SK-N-SH (cell line): ENCODE data around the gene BHMT. TPM values are rescaled to one million over a fixed set of nuclear protein-coding genes. Genes with fewer than 3 reads are reported as not detected.

Experiments used
- CTCF ChIA-PET: fragments of 300-600, 350-600 bp; formaldehyde crosslinking; extraction: SDS; loops from one replicate; lab custom pipeline; 2021; lab: Yijun Ruan, JAX
- POLR2A ChIA-PET: fragments of 350-600 bp; sonication (Branson Sonifier 250); formaldehyde crosslinking; extraction: SDS; loops from one replicate; lab custom pipeline; 2020; ENCODE audit warnings: antibody characterized with exemption, inconsistent platforms; lab: Yijun Ruan, JAX
- DNase-seq: peaks from one replicate; pipeline ENCODE4 v3.0.0; 2012
- H2AFZ ChIP-seq: fragments of 200-600 bp; sonication (generic); 2 replicates; pipeline ENCODE4 v1.8.1; 2016; ENCODE audit warnings: antibody characterized with exemption, mild to moderate bottlenecking, low read depth
- H3F3A ChIP-seq: fragments of 200-600 bp; sonication (generic); replicated peaks from 2 replicates; pipeline ENCODE3; 2016; ENCODE audit warnings: antibody characterized with exemption, mild to moderate bottlenecking; ENCODE audit not compliant: insufficient read depth
- H3K27ac ChIP-seq, 2 experiments: fragments of 200-500 bp in 1 of 2; fragments of 200-600 bp in 1 of 2; sonication (Bioruptor generic) in 1 of 2; sonication (generic), shearing (Covaris generic) in 1 of 2; 2 replicates each; pipeline versions ENCODE4 v1.5.1 to v1.6.1; 2014 to 2016; ENCODE audit warnings: low read depth in 2 of 2, inconsistent platforms in 1 of 2, low read length in 1 of 2, mild to moderate bottlenecking in 1 of 2, mixed read lengths in 1 of 2
- H3K27me3 ChIP-seq: fragments of 200-600 bp; sonication (generic), shearing (Covaris generic); 2 replicates; pipeline ENCODE4 v1.6.1; 2016; ENCODE audit warnings: mixed run types; ENCODE audit not compliant: insufficient read depth
- H3K36me3 ChIP-seq, 2 experiments: fragments of 200-500 bp in 1 of 2; fragments of 200-600 bp in 1 of 2; sonication (Bioruptor generic) in 1 of 2; sonication (generic) in 1 of 2; replicated peaks in 1 of 2; 2 replicates each; pipeline versions ENCODE3 to v1.5.1; 2014 to 2016; ENCODE audit warnings: low read length in 1 of 2, mild to moderate bottlenecking in 1 of 2; ENCODE audit not compliant: insufficient read depth in 2 of 2, control insufficient read depth in 1 of 2
- H3K4me1 ChIP-seq, 2 experiments: fragments of 200-500 bp in 1 of 2; fragments of 200-600 bp in 1 of 2; sonication (Bioruptor generic) in 1 of 2; sonication (generic), shearing (Covaris generic) in 1 of 2; 2 replicates each; pipeline versions ENCODE4 v1.5.1 to v1.6.1; 2014 to 2016; ENCODE audit warnings: low read depth in 1 of 2, low read length in 1 of 2, mixed run types in 1 of 2; ENCODE audit not compliant: insufficient read depth in 2 of 2, control insufficient read depth in 1 of 2
- H3K4me2 ChIP-seq: fragments of 200-600 bp; sonication (generic), shearing (Covaris generic); 2 replicates; pipeline ENCODE4 v1.6.1; 2017; ENCODE audit warnings: mixed run types
- H3K4me3 ChIP-seq, 2 experiments: fragments of 200-500 bp in 1 of 2; fragments of 200-600 bp in 1 of 2; sonication (Bioruptor generic) in 1 of 2; sonication (generic), shearing (Covaris generic) in 1 of 2; 2 replicates each; pipeline versions ENCODE4 v1.5.1 to v1.8.1; 2014 to 2016; ENCODE audit warnings: low read depth in 2 of 2, inconsistent platforms in 1 of 2, low read length in 1 of 2, mild to moderate bottlenecking in 1 of 2, mixed read lengths in 1 of 2, moderate library complexity in 1 of 2
- H3K79me2 ChIP-seq: fragments of 200-600 bp; sonication (generic); 2 replicates; pipeline ENCODE4 v1.8.1; 2017; ENCODE audit warnings: mild to moderate bottlenecking; ENCODE audit not compliant: insufficient read depth
- H3K9ac ChIP-seq: fragments of 200-600 bp; sonication (generic); 2 replicates; pipeline ENCODE4 v1.6.1; 2017; ENCODE audit warnings: mixed run types
- H3K9me2 ChIP-seq: fragments of 200-600 bp; sonication (generic); 2 replicates; pipeline ENCODE4 v1.6.1; 2017; ENCODE audit warnings: mixed run types
- H3K9me3 ChIP-seq: fragments of 200-600 bp; sonication (generic); 2 replicates; pipeline ENCODE4 v1.6.1; 2017; ENCODE audit warnings: mixed run types, mild to moderate bottlenecking, moderate library complexity
- H4K20me1 ChIP-seq: fragments of 200-600 bp; sonication (generic); 2 replicates; pipeline ENCODE4 v1.6.1; 2017; ENCODE audit warnings: mild to moderate bottlenecking, mixed run types; ENCODE audit not compliant: insufficient read depth
- CHD2 ChIP-seq: fragments of 150-350 bp; IDR thresholded peaks from 2 replicates; pipeline ENCODE4 v1.6.1; 2018; ENCODE audit warnings: low read length; ENCODE audit not compliant: partially characterized antibody
- EP300 ChIP-seq, 2 experiments: IDR thresholded peaks; 2 replicates each; pipeline versions ENCODE4 v1.4.0 to v1.6.1; 2012; ENCODE audit warnings: borderline replicate concordance in 1 of 2, low read depth in 1 of 2, low read length in 1 of 2
- FOSL2 ChIP-seq: IDR thresholded peaks from 2 replicates; pipeline ENCODE4 v1.4.0; 2012; ENCODE audit warnings: low read depth, mild to moderate bottlenecking, moderate library complexity, borderline replicate concordance
- FOXJ3 ChIP-seq: sonication (generic); formaldehyde crosslinking; IDR thresholded peaks from 2 replicates; pipeline ENCODE4 v1.5.1; 2020; ENCODE audit warnings: mild to moderate bottlenecking, missing genetic modification reagents
- NFIC ChIP-seq: IDR thresholded peaks from 2 replicates; pipeline ENCODE4 v1.4.0; 2012; ENCODE audit warnings: borderline replicate concordance
- RAD21 ChIP-seq: IDR thresholded peaks from 2 replicates; pipeline ENCODE4 v1.6.1; 2012; ENCODE audit warnings: mild to moderate bottlenecking, low read length
- RCOR1 ChIP-seq: fragments of 150-350 bp; IDR thresholded peaks from 2 replicates; pipeline ENCODE4 v1.6.1; 2017; ENCODE audit warnings: antibody characterized with exemption, low read length
- RFX5 ChIP-seq: IDR thresholded peaks from 2 replicates; pipeline ENCODE4 v1.6.1; 2012; ENCODE audit warnings: mild to moderate bottlenecking, improper control_type of control experiment, low read length
- RXRA ChIP-seq: IDR thresholded peaks from 2 replicates; pipeline ENCODE4 v1.4.0; 2012; ENCODE audit warnings: low read depth, mild to moderate bottlenecking, borderline replicate concordance
- SIN3A ChIP-seq: IDR thresholded peaks from 2 replicates; pipeline ENCODE4 v1.6.1; 2012; ENCODE audit warnings: low read depth, mild to moderate bottlenecking, low read length, moderate library complexity, borderline replicate concordance
- TEAD4 ChIP-seq: IDR thresholded peaks from 2 replicates; pipeline ENCODE4 v1.4.0; 2012; ENCODE audit warnings: mild to moderate bottlenecking, borderline replicate concordance; ENCODE audit not compliant: insufficient read depth
- WGBS: methylation state at CpG from one replicate; pipeline ENCODE4 v1.1.6; 2017; ENCODE audit warnings: low lambda C conversion rate; 5-methylcytosine and 5-hydroxymethylcytosine counted together
- polyA plus RNA-seq, 3 experiments: library from polyadenylated mRNA; depleted of rRNA; stranded (reverse); fragments of >200 nt; gene quantifications; 2 replicates each; pipeline ENCODE4 v1.2.3, GENCODE V29; 2012
- TF ChIP-seq, protein P1 (sequence below): IDR thresholded peaks from 2 replicates; pipeline ENCODE4 v1.6.1; 2012; ENCODE audit warnings: mild to moderate bottlenecking, low read depth, low read length, moderate library complexity
- TF ChIP-seq, protein P2 (sequence below): IDR thresholded peaks from 2 replicates; pipeline ENCODE4 v1.4.0; 2012; ENCODE audit warnings: low read depth, borderline replicate concordance
- TF ChIP-seq, protein P3 (sequence below): fragments of 200-600 bp; sonication (generic); IDR thresholded peaks from 2 replicates; pipeline ENCODE4 v1.6.1; 2017; ENCODE audit warnings: antibody characterized with exemption, mild to moderate bottlenecking, moderate library complexity
- TF ChIP-seq, protein P4 (sequence below): fragments of 150-350 bp; IDR thresholded peaks from 2 replicates; pipeline ENCODE4 v1.6.1; 2017; ENCODE audit warnings: antibody characterized with exemption, low read length, low read depth, borderline replicate concordance

BHMT gene
- polyA plus RNA-seq, 1 of the 3 experiments (the other 2 are of a cell fraction): not detected

DNA sequence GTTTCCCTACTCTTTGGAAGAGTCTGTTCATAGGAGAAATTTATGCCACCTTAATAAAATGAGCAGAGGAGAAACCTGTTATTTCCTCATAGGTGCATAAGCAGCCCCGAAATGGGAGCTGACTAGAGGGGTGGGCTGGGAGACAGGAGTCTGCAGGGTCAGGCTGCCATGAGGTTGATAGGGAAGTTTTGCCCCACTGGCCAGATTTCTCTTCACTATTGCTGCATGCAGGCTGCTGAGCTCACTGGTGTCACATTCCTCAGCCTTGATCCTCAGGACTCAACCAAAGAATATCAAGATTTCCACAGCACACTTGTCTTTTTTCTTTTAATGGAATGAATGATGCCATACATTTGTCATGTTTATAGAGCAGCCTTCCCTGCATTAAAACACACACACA lies 60.7 kb downstream of the BHMT start:
- no peak for DNase-seq
- Histone ChIP-seq H3K9me2 (no peaks in the 10 kb centered on the region), H4K20me1 (no peaks in the 10 kb centered on the region), H3K4me1 (no peaks in the 10 kb centered on the region), H3K9me3 (no peaks in the 10 kb centered on the region), H3K9ac (no peak overlapping the region), H3K27ac (no peak overlapping the region), H3F3A (no peaks in the 10 kb centered on the region), H3K4me2 (no peak overlapping the region), H3K36me3 (no peaks in the 10 kb centered on the region), H3K79me2 (no peaks in the 10 kb centered on the region), H2AFZ (no peak overlapping the region), H3K4me3 (no peak overlapping the region), H3K27me3 (no peaks in the 10 kb centered on the region)
- ChIA-PET POLR2A (no interaction called here), CTCF (interaction anchor here (1.2 to 1.6 kb wide), 3 partner anchors 15 to 26 kb away, joined by 3 to 6 read pairs (median 3); no protein-coding TSS in a partner anchor)
- 60% methylated on average over 1 of the region's 1 CpG for WGBS
- no peak for TF ChIP-seq FOXJ3 (CRISPR knock-in tag)
- no peak for TF ChIP-seq EP300 (IDR thresholded peaks at IDR 0.05; ENCODE audit: borderline replicate concordance in 1 of 2, low read depth in 1 of 2, low read length in 1 of 2)
- TF ChIP-seq, protein P1, sequence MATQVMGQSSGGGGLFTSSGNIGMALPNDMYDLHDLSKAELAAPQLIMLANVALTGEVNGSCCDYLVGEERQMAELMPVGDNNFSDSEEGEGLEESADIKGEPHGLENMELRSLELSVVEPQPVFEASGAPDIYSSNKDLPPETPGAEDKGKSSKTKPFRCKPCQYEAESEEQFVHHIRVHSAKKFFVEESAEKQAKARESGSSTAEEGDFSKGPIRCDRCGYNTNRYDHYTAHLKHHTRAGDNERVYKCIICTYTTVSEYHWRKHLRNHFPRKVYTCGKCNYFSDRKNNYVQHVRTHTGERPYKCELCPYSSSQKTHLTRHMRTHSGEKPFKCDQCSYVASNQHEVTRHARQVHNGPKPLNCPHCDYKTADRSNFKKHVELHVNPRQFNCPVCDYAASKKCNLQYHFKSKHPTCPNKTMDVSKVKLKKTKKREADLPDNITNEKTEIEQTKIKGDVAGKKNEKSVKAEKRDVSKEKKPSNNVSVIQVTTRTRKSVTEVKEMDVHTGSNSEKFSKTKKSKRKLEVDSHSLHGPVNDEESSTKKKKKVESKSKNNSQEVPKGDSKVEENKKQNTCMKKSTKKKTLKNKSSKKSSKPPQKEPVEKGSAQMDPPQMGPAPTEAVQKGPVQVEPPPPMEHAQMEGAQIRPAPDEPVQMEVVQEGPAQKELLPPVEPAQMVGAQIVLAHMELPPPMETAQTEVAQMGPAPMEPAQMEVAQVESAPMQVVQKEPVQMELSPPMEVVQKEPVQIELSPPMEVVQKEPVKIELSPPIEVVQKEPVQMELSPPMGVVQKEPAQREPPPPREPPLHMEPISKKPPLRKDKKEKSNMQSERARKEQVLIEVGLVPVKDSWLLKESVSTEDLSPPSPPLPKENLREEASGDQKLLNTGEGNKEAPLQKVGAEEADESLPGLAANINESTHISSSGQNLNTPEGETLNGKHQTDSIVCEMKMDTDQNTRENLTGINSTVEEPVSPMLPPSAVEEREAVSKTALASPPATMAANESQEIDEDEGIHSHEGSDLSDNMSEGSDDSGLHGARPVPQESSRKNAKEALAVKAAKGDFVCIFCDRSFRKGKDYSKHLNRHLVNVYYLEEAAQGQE: no peak
- no peak for TF ChIP-seq SIN3A
- TF ChIP-seq, protein P2, sequence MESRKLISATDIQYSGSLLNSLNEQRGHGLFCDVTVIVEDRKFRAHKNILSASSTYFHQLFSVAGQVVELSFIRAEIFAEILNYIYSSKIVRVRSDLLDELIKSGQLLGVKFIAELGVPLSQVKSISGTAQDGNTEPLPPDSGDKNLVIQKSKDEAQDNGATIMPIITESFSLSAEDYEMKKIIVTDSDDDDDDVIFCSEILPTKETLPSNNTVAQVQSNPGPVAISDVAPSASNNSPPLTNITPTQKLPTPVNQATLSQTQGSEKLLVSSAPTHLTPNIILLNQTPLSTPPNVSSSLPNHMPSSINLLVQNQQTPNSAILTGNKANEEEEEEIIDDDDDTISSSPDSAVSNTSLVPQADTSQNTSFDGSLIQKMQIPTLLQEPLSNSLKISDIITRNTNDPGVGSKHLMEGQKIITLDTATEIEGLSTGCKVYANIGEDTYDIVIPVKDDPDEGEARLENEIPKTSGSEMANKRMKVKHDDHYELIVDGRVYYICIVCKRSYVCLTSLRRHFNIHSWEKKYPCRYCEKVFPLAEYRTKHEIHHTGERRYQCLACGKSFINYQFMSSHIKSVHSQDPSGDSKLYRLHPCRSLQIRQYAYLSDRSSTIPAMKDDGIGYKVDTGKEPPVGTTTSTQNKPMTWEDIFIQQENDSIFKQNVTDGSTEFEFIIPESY: no peak
- no peak for TF ChIP-seq RXRA
- TF ChIP-seq NFIC: no peak
- TF ChIP-seq CHD2: no peak
- TF ChIP-seq RFX5: no peak
- TF ChIP-seq, protein P3, sequence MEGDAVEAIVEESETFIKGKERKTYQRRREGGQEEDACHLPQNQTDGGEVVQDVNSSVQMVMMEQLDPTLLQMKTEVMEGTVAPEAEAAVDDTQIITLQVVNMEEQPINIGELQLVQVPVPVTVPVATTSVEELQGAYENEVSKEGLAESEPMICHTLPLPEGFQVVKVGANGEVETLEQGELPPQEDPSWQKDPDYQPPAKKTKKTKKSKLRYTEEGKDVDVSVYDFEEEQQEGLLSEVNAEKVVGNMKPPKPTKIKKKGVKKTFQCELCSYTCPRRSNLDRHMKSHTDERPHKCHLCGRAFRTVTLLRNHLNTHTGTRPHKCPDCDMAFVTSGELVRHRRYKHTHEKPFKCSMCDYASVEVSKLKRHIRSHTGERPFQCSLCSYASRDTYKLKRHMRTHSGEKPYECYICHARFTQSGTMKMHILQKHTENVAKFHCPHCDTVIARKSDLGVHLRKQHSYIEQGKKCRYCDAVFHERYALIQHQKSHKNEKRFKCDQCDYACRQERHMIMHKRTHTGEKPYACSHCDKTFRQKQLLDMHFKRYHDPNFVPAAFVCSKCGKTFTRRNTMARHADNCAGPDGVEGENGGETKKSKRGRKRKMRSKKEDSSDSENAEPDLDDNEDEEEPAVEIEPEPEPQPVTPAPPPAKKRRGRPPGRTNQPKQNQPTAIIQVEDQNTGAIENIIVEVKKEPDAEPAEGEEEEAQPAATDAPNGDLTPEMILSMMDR: no peak
- no peak for TF ChIP-seq FOSL2
- TF ChIP-seq RAD21: no peak
- TF ChIP-seq, protein P4, sequence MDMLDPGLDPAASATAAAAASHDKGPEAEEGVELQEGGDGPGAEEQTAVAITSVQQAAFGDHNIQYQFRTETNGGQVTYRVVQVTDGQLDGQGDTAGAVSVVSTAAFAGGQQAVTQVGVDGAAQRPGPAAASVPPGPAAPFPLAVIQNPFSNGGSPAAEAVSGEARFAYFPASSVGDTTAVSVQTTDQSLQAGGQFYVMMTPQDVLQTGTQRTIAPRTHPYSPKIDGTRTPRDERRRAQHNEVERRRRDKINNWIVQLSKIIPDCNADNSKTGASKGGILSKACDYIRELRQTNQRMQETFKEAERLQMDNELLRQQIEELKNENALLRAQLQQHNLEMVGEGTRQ: no peak
- TF ChIP-seq TEAD4: no peak
- TF ChIP-seq RCOR1: no peak
